ENCODE data around the gene NPEPL1.

- no peak for TF ChIP-seq CTCF (IDR thresholded peaks at IDR 0.05)
- no peak for TF ChIP-seq POLR2A (IDR thresholded peaks at IDR 0.05)
These were observed 16.6 kb downstream of the NPEPL1 start for GRCh38 chr20:58709013-58709702.
